GM18526 (cell line): ENCODE data around the gene CNTNAP2.

Experiments
- POLR2A ChIP-seq: IDR thresholded peaks from 3 replicates; pipeline ENCODE4 v1.6.1; 2011; ENCODE audit not compliant: insufficient read length; ENCODE audit errors: extremely low read depth

The CNTNAP2 gene

GRCh38 chr7:147982307-147982706 lies 1865.7 kb downstream of the CNTNAP2 start:
- TF ChIP-seq POLR2A = no peak

DNA sequence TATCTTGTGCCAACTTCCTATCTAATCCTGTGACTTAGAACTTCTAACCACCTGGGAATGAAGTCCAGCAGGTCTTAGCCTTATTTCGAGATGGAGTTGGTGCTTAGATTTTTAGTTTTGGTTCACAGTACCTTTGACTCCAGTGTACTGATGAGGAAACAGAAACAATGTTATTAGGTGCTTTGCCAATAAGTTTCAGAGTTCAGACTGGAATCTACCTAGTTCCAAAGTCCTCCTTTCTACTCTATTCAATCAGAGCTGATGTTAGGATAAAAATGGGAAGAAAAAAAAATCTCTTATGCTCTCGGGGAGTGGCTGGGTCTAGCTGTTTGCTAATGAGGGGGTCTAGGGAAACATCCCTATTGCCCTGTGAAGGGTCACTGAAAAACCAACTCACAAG lies 1867.7 kb downstream of the CNTNAP2 start:
- TF ChIP-seq POLR2A = no peak

DNA sequence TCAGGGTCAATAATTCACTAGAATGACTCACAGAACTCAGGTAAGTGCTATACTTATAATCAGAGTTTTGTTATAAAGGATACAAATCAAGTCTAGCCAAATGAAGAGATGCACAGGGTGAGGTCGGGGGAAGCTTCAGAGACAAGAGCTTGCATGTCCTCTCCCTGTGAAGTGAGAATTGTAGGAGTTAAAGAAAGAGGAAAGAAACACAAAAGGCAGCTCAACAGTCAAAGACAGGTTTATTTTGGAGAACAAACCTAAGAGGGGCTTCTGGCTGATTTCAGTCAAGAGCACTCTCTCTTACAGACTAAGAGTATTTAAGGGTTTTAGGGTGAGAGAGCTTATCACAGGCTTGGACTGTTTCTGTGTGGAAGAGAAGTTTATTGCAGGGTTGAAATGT lies 1873.5 kb downstream of the CNTNAP2 start:
- TF ChIP-seq POLR2A = no peak

- TF ChIP-seq POLR2A = no peak
Observed at GRCh38 chr7:147990942-147991341, 1874.3 kb downstream of the CNTNAP2 start.

DNA sequence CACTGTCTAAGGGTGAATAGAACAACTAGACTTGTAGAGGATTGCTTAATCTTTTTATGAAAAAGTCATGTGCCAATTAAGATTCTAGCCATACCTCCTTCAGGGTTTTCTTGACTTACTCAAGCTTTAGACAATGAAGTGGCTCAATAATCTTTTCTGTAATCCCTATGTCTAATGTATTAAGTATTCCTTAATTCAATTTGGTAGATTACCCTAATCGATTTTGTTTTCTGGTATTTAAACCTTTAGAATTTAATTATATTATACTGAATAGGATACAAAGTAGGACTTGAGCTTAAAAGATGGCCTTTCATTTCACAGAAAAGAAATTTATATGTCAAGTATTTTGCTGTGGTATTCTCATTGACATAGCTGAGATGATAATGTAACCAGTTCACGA lies 1876.1 kb downstream of the CNTNAP2 start:
- TF ChIP-seq POLR2A = no peak

GRCh38 chr7:147997636-147998035 lies 1881.0 kb downstream of the CNTNAP2 start:
- no peak for TF ChIP-seq POLR2A

- TF ChIP-seq POLR2A = no peak
Observed at GRCh38 chr7:147999962-148000361, 1883.4 kb downstream of the CNTNAP2 start.

DNA sequence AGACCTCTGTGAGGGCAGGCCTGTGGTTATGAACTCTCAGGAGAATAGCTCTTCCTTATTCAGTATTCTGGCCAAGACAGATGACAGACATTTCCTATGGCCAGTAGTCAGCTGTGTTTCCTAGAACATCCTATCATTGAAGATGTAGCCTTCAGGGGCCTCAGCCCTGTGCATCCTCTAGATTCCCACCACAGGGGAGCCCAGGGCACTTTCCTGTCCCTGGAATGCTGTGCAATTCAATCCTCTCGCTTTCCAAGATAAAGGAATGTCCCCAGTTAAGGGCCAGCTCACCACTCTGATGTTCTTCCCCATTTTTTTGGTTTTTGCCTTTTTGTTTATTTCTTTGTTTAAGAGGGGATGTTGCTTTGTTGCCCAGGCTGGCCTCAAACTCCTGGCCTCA lies 1895.2 kb downstream of the CNTNAP2 start:
- no peak for TF ChIP-seq POLR2A

DNA sequence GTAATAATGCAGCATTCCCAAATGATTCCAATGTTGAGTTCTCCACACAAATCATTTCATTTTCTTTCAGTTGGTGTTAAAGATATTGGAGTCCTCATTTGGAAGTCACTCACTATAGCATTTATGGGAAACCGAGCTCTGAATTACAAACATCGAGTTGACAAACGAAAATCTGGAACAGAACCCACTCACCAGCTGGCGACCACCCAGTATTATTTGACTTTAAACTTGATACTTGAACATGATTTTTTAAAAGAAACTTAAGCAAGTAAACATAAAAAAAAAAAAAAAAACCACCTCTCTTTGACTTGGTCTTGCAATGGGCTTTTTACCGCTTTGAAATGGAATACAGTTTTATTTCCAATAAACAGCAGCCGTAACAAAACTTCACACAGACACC lies 1897.4 kb downstream of the CNTNAP2 start:
- TF ChIP-seq POLR2A = no peak

DNA sequence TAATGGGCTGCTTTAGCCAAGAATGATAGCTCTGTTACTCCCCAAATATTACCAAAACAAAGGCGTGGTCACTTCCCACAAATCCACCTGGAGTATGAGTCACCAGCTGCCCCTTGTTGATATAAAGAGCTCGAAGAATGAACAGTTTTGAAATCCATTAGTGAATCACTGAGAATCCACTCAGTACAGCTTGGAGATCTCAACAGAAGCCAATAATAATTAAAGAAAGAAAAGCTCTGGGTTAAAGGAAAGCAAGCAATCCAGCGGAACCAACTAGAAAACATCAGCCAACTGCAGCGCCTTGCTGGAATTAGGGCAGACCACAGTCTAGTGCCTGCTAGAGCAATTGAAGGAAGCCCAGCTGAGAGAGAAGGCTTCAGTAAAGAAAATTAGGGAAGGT lies 1897.9 kb downstream of the CNTNAP2 start:
- TF ChIP-seq POLR2A = no peak

DNA sequence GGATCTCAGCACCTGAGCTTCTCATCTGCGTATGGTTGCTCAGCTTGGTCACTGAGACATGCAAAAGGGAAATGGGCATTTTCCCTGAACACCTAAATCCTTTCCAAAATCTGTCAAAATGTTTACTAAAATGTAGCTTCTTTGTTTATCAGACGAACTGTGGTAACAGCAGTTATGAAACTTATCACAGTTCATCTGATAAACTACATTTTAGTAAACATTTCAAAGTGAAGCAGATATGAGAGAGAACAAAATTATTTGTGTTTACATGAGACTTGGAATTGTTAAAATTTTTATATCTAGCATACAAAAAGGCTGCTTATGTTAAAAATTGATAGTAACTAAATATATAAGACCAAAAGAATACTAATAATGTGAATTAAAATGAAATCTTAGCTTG lies 1900.5 kb downstream of the CNTNAP2 start:
- TF ChIP-seq POLR2A = no peak

GRCh38 chr7:148020679-148021078 lies 1904.1 kb downstream of the CNTNAP2 start:
- TF ChIP-seq POLR2A = no peak

DNA sequence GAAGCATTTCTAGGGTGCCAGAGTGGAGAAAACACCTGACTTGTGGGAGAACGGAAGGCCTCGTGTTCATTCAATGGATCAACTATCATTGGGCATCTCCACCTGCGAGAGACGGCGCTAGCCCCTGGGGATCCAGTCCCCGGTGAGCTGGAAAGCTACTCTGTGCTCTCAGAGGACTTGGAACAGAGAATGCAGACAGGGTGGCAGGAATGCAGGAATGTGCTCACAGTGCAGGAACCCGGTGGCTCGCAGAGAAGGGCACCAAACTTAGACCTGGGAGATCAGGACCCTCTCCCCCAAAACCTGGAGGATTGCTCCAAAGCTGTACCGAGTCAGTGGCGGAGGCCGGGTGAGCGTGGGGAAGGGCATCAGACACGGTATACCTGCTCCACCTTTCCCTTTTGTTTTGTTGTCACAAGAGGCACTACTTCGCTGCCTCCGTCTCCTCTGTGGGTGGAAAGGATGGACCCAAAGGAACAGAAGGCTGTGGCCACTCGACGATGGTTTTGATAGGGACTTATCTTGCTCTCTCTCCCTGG lies 1905.0 kb downstream of the CNTNAP2 start:
- TF ChIP-seq POLR2A = no peak

DNA sequence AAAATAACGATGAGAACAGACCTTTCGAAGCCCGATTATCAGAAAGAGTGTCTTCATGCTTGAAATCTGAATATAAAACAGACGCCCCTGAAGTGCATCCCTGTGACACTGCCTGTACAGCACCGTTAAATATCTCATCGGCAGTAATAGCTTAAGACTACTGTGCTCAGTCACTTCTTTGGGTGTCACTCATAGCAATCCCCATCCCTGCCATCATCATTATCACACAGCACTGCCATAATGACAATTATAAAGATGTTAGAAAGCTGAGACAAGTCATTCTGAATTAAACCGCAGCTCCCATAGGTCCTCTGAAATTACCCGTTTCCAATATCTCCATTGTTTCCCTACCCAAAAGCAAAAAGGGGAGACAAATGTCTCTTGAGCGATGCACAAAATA lies 1906.2 kb downstream of the CNTNAP2 start:
- no peak for TF ChIP-seq POLR2A

DNA sequence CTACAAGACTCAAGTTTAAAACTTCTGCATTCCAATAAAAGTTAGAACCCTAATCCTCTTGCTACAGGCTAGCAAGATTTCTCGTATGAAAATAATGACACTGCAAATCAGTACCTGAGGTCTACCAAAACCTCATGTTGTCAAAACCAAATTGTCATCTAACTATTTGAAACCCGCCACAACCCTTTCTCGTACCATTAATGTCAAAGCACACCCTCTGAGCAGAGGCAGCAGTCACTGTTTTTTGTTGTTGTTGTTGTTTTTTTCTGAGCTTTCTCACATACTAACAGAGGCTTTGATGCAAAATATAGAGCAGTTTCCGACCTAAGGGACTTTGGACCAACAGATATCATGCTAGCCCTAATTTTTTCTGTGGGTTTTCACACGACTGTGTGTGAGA lies 1910.1 kb downstream of the CNTNAP2 start:
- TF ChIP-seq POLR2A = no peak

- no peak for TF ChIP-seq POLR2A
Observed at GRCh38 chr7:148028165-148028564, 1911.6 kb downstream of the CNTNAP2 start.

DNA sequence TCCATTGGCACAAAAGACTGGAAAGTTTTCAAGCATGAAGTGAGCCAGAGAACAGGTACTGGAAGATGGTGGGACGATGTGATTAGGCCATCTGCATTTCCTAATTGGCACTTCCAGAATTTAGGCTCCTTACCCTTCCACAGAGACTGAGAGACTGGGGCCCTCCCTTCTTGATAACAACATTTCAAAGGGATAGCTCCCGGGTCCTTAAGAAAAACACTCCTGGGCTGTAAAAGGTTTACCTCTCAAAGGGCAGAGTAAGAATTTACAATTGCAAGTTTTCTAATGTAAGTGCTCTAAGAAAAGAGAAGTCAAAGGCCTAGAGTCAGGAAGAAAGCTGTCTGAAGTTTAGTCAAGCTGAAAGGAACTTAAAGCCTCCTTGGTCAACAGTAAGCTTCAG lies 1914.4 kb downstream of the CNTNAP2 start:
- TF ChIP-seq POLR2A = no peak

DNA sequence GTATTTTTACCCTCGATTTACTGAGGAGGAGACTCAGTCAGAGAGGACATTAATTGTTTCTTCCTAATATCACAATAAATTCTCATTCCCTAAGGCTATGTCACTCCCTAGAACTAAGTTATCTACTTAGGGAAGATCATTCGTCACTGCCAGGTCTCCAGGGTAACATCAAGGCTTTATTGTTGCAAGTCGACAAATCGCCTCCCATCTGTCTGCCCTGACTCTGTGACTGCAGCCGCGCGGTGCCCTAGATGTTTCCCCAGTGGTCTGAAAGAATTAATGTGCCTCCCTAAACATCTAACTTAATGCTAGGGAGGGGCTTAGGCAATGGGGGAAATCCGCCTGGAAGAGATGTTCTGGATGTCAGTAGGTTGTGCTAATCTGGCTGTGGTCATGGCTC lies 1915.2 kb downstream of the CNTNAP2 start:
- TF ChIP-seq POLR2A = no peak

- TF ChIP-seq POLR2A = no peak
Observed at GRCh38 chr7:148035950-148036349, 1919.3 kb downstream of the CNTNAP2 start.

GRCh38 chr7:148037044-148037443 lies 1920.4 kb downstream of the CNTNAP2 start:
- no peak for TF ChIP-seq POLR2A
